Astrocyte (in vitro differentiated cells and primary cell): ENCODE data around the gene METTL8.
"Not testable (repeated sequence)": the region's sequence is repeated elsewhere in the genome, so short reads cannot be mapped to it uniquely, and the experiment has no call there.

Source experiments
- EZH2 ChIP-seq: IDR thresholded peaks from 2 replicates; pipeline ENCODE4 v1.6.1; 2012; ENCODE audit warnings: mild to moderate bottlenecking, low read length, inconsistent platforms; ENCODE audit not compliant: insufficient read depth
- TF ChIP-seq, protein P1 (sequence below): IDR thresholded peaks from 2 replicates; pipeline ENCODE4 v1.5.1; 2011; ENCODE audit warnings: low read depth, mild to moderate bottlenecking, inconsistent platforms, low read length, moderate library complexity; ENCODE audit not compliant: insufficient read depth

DNA sequence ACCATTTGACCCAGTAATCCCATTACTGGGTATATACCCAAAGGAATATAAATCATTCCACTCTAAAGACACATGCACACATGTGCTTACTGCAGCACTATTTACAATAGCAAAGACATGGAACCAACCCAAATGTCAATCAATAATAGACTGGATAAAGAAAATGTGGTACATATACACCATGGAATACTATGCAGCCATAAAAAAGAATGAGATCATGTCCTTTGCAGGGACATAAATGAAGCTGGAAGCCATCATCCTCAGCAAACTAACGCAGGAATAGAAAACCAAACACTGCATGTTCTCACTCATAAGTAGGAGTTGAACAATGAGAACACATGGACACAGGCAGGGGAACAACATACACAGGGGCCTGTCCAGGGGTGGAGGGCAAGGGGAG, 51.6 kb downstream of the METTL8 start:
- TF ChIP-seq, protein P1, sequence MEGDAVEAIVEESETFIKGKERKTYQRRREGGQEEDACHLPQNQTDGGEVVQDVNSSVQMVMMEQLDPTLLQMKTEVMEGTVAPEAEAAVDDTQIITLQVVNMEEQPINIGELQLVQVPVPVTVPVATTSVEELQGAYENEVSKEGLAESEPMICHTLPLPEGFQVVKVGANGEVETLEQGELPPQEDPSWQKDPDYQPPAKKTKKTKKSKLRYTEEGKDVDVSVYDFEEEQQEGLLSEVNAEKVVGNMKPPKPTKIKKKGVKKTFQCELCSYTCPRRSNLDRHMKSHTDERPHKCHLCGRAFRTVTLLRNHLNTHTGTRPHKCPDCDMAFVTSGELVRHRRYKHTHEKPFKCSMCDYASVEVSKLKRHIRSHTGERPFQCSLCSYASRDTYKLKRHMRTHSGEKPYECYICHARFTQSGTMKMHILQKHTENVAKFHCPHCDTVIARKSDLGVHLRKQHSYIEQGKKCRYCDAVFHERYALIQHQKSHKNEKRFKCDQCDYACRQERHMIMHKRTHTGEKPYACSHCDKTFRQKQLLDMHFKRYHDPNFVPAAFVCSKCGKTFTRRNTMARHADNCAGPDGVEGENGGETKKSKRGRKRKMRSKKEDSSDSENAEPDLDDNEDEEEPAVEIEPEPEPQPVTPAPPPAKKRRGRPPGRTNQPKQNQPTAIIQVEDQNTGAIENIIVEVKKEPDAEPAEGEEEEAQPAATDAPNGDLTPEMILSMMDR: not testable (repeated sequence)
- TF ChIP-seq EZH2: not testable (repeated sequence)
